WTC11 (cell line): ENCODE data around the gene DOC2A.

Experiments used
- AFF4 ChIP-seq: sonication (generic); formaldehyde crosslinking; IDR thresholded peaks from 2 replicates; pipeline ENCODE4 v1.8.1; 2023; ENCODE audit warnings: mild to moderate bottlenecking, missing genetic modification reagents, borderline replicate concordance
- CTCF ChIP-seq: fragments of 200-600 bp; IDR thresholded peaks from 2 replicates; pipeline ENCODE4 v1.8.0; 2022; ENCODE audit warnings: antibody characterized with exemption
- E2F1 ChIP-seq: sonication (generic); formaldehyde crosslinking; IDR thresholded peaks from 2 replicates; pipeline ENCODE4 v1.8.0; 2022; ENCODE audit warnings: mild to moderate bottlenecking, missing genetic modification reagents
- ETV6 ChIP-seq: sonication (generic); formaldehyde crosslinking; IDR thresholded peaks from 2 replicates; pipeline ENCODE4 v1.8.1; 2022; ENCODE audit warnings: mild to moderate bottlenecking, missing genetic modification reagents
- GABPB1 ChIP-seq: sonication (generic); formaldehyde crosslinking; IDR thresholded peaks from 2 replicates; pipeline ENCODE4 v1.8.1; 2023; ENCODE audit warnings: mild to moderate bottlenecking, missing genetic modification reagents
- JUN ChIP-seq: sonication (generic); formaldehyde crosslinking; IDR thresholded peaks from 2 replicates; pipeline ENCODE4 v1.8.0; 2023; ENCODE audit warnings: mild to moderate bottlenecking, missing genetic modification reagents
- NFE2L1 ChIP-seq: sonication (generic); formaldehyde crosslinking; IDR thresholded peaks from 2 replicates; pipeline ENCODE4 v1.8.1; 2023; ENCODE audit warnings: missing genetic modification reagents
- NR3C1 ChIP-seq: sonication (generic); formaldehyde crosslinking; conservative IDR thresholded peaks from 2 replicates; pipeline ENCODE4 v1.8.1; 2023; ENCODE audit warnings: low read depth, mild to moderate bottlenecking, missing genetic modification reagents

- TF ChIP-seq CTCF (no peak), AFF4 (CRISPR knock-in tag) (no peak), ETV6 (no peak), JUN (CRISPR knock-in tag) (no peak), NR3C1 (CRISPR knock-in tag) (no peak), E2F1 (CRISPR knock-in tag) (no peak), GABPB1 (CRISPR knock-in tag) (no peak), NFE2L1 (CRISPR knock-in tag) (no peak)
Measured at GRCh38 chr16:30060346-30060745, 49.5 kb upstream of the DOC2A start.
